Fibroblast of the aortic adventitia (primary cell): ENCODE data around the gene U2AF2. TPM values are rescaled to one million over a fixed set of nuclear protein-coding genes. Genes with fewer than 3 reads are reported as not detected.

Experiments
- DNase-seq: peaks from one replicate; pipeline ENCODE4 v3.0.0-alpha.2; 2010; ENCODE audit warnings: low read depth
- H3K4me3 ChIP-seq: 2 replicates; pipeline ENCODE4 v1.5.1; 2011; ENCODE audit warnings: low read depth, mild to moderate bottlenecking, control low read depth, low read length, moderate library complexity
- total RNA-seq: library from RNA; depleted of rRNA; stranded (reverse); fragments of >200 nt; gene quantifications from 2 replicates; pipeline ENCODE4 v1.2.3, GENCODE V29; 2012; ENCODE audit warnings: low replicate concordance
- TF ChIP-seq, protein P1 (sequence below): IDR thresholded peaks from 2 replicates; pipeline ENCODE4 v1.5.1; 2011; ENCODE audit warnings: mild to moderate bottlenecking, low read length, control low read depth, inconsistent platforms; ENCODE audit not compliant: insufficient read depth

Gene U2AF2
- total RNA-seq, 1 donor: 71.4 TPM

- no peak overlapping the region for H3K4me3 ChIP-seq
- DNase-seq: no peak
- TF ChIP-seq, protein P1, sequence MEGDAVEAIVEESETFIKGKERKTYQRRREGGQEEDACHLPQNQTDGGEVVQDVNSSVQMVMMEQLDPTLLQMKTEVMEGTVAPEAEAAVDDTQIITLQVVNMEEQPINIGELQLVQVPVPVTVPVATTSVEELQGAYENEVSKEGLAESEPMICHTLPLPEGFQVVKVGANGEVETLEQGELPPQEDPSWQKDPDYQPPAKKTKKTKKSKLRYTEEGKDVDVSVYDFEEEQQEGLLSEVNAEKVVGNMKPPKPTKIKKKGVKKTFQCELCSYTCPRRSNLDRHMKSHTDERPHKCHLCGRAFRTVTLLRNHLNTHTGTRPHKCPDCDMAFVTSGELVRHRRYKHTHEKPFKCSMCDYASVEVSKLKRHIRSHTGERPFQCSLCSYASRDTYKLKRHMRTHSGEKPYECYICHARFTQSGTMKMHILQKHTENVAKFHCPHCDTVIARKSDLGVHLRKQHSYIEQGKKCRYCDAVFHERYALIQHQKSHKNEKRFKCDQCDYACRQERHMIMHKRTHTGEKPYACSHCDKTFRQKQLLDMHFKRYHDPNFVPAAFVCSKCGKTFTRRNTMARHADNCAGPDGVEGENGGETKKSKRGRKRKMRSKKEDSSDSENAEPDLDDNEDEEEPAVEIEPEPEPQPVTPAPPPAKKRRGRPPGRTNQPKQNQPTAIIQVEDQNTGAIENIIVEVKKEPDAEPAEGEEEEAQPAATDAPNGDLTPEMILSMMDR: no peak
Observed at GRCh38 chr19:55666343-55667005, 11.6 kb downstream of the U2AF2 start.

DNA sequence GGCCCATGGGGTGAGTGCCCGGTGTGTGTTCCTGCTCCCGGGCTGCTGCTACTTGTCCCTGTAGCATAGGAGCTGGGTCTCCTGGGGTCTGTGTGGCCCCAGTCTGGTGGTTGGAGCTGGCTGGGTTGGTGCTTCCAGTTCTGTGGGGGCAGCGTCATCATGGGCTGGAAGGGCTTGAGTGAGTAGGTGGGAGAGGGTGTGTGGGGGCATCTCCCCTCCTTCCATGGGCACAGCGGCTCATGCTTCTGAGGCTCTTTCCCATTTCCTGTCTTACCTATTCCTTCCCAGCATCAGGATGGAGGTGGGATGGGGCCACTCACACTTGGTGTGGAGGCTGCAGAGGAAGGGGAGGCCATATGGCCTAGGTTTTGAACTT, 12.2 kb downstream of the U2AF2 start:
- DNase-seq: no peak
- TF ChIP-seq, protein P1: no peak

GRCh38 chr19:55667511-55667910, 12.7 kb downstream of the U2AF2 start:
- H3K4me3 ChIP-seq: no peak overlapping the region
- TF ChIP-seq, protein P1: no peak
- DNase-seq: no peak

More for the DNA sequence above, 12.2 kb downstream of the U2AF2 start:
- H3K4me3 ChIP-seq: no peak overlapping the region

DNA sequence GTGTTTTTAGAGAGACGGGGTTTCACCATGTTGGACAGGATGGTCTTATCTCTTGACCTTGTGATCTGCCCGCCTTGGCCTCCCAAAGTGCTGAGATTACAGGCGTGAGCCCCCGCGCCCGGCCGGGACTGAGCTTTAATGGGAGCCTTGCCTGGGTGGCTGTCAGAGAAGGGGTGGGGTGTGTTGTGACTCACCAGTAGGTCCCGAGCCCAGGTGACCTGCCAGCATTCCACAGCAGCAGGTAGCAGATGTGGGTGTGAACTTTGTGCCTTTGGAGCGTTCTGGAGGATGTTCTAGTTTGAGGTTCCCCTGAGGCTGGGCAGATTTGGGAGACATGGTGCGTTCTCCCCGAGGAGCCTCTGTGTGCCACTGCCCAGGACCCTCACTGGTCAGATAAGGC, 13.1 kb downstream of the U2AF2 start:
- DNase-seq: no peak
- TF ChIP-seq, protein P1: no peak
- H3K4me3 ChIP-seq: no peak overlapping the region

DNA sequence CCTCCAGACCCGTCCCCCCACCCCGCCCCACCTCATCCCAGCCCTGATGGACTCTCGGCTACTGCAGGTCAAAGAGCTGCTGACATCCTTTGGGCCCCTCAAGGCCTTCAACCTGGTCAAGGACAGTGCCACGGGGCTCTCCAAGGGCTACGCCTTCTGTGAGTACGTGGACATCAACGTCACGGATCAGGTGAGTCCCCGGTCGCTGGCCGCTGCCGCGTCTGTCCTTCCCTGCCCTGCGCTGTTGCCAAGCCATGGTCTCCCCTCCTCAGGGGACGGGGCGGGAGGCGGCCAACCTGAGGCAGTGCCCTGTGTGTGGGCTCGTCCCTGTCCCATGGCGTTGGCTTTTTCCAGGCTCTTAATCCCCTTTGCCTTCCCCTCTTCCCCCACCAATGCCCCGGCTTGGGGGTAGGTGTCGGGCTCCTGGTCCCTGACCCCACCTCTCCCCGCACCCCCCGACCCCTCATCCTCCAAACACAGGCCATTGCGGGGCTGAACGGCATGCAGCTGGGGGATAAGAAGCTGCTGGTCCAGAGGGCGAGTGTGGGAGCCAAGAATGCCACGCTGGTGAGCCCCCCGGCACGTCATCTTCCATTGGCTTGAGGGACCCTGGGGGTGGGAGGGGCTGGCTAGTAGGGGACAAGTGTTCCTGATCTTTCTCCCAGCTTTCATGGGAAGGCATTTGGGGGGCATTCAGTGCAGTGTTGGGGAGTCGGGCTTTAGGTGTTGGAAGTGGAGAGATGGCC, 13.9 kb downstream of the U2AF2 start:
- DNase-seq: no peak
- TF ChIP-seq, protein P1: no peak
- no peak overlapping the region for H3K4me3 ChIP-seq

GRCh38 chr19:55669418-55670279, 14.8 kb downstream of the U2AF2 start:
- H3K4me3 ChIP-seq: no peak overlapping the region
- no peak for DNase-seq
- TF ChIP-seq, protein P1: no peak
